ENCODE measurements around the gene ZNRF1.

ZNRF1 gene

GRCh38 chr16:75105306-75106061 lies 106.7 kb downstream of the ZNRF1 start:
- TF ChIP-seq MAX (IDR thresholded peaks at IDR 0.05; ENCODE audit: low read depth, low read length) (no peak), POLR2A (IDR thresholded peaks at IDR 0.05; ENCODE audit: extremely low read depth, insufficient read length) (no peak), MYC (IDR thresholded peaks at IDR 0.05; ENCODE audit: low read depth, low read length) (no peak), CTCF (IDR thresholded peaks at IDR 0.05; ENCODE audit: low read depth, low read length) (no peak)
- H3K4me3 ChIP-seq (ENCODE audit: low read depth, low read length), result no peak overlapping the region
- DNase-seq (ENCODE audit: low read depth), result peak; percentile 81

- no peak overlapping the region for H3K4me3 ChIP-seq (ENCODE audit: low read depth, low read length)
- no peak for TF ChIP-seq POLR2A (IDR thresholded peaks at IDR 0.05; ENCODE audit: extremely low read depth, insufficient read length)
- no peak for TF ChIP-seq MYC (IDR thresholded peaks at IDR 0.05; ENCODE audit: low read depth, low read length)
- TF ChIP-seq MAX (IDR thresholded peaks at IDR 0.05; ENCODE audit: low read depth, low read length), result no peak
- no peak for TF ChIP-seq CTCF (IDR thresholded peaks at IDR 0.05; ENCODE audit: low read depth, low read length)
- peak; percentile 1 for DNase-seq (ENCODE audit: low read depth)
Measured at GRCh38 chr16:75106351-75107274, 107.8 kb downstream of the ZNRF1 start.

GRCh38 chr16:75107505-75107904 lies 108.7 kb downstream of the ZNRF1 start:
- H3K4me3 ChIP-seq (ENCODE audit: low read depth, low read length), result peak overlapping the region; percentile 22
- TF ChIP-seq CTCF (IDR thresholded peaks at IDR 0.05; ENCODE audit: low read depth, low read length) (no peak), MAX (IDR thresholded peaks at IDR 0.05; ENCODE audit: low read depth, low read length) (no peak), POLR2A (IDR thresholded peaks at IDR 0.05; ENCODE audit: extremely low read depth, insufficient read length) (no peak), MYC (IDR thresholded peaks at IDR 0.05; ENCODE audit: low read depth, low read length) (no peak)
- DNase-seq (ENCODE audit: low read depth), result no peak

- TF ChIP-seq CTCF (IDR thresholded peaks at IDR 0.05; ENCODE audit: low read depth, low read length) (no peak), MYC (IDR thresholded peaks at IDR 0.05; ENCODE audit: low read depth, low read length) (peak; percentile 93), MAX (IDR thresholded peaks at IDR 0.05; ENCODE audit: low read depth, low read length) (peak; percentile 89), POLR2A (IDR thresholded peaks at IDR 0.05; ENCODE audit: extremely low read depth, insufficient read length) (peak; percentile 33)
- peak; percentile 97 for DNase-seq (ENCODE audit: low read depth)
- peak overlapping the region; percentile 71 for H3K4me3 ChIP-seq (ENCODE audit: low read depth, low read length)
Measured at GRCh38 chr16:75108792-75109731, 110.2 kb downstream of the ZNRF1 start.

GRCh38 chr16:75109732-75110243 lies 111.0 kb downstream of the ZNRF1 start:
- TF ChIP-seq MYC (IDR thresholded peaks at IDR 0.05; ENCODE audit: low read depth, low read length) (peak; percentile 59; the same call in 1 of the 2 replicates), MAX (IDR thresholded peaks at IDR 0.05; ENCODE audit: low read depth, low read length) (peak; percentile 70), CTCF (IDR thresholded peaks at IDR 0.05; ENCODE audit: low read depth, low read length) (no peak)
- peak overlapping the region; percentile 71 for H3K4me3 ChIP-seq (ENCODE audit: low read depth, low read length)
- peak; percentile 90 for DNase-seq (ENCODE audit: low read depth)
